NT2/D1 (cell line): ENCODE measurements around the gene PPT2.

Experiments
- SUZ12 ChIP-seq: IDR thresholded peaks from 2 replicates; pipeline ENCODE4 v1.6.1; 2011; ENCODE audit not compliant: insufficient read length, insufficient read depth; ENCODE audit errors: extremely low read depth
- YY1 ChIP-seq: IDR thresholded peaks from 2 replicates; pipeline ENCODE4 v1.6.1; 2011; ENCODE audit not compliant: insufficient read length, insufficient read depth
- ZNF274 ChIP-seq: IDR thresholded peaks from 2 replicates; pipeline ENCODE4 v1.6.1; 2011; ENCODE audit warnings: mild to moderate bottlenecking, low read depth, low read length

- TF ChIP-seq SUZ12 (no peak), YY1 (no peak), ZNF274 (no peak)
These were observed 15.1 kb downstream of the PPT2 start for GRCh38 chr6:32168807-32169591.
